ENCODE data around the gene IGSF9B.

Gene IGSF9B

GRCh38 chr11:133945087-133945974 is 11.4 kb downstream of the IGSF9B start:
- in situ Hi-C loops (cut with MboI; ENCODE audit: low pct_unique_long_range_greater_than_20kb, low sequenced_read_pairs) = loop anchor here (25.0 kb wide), 1 partner anchor 192 kb away; no protein-coding TSS in a partner anchor
- no peak for DNase-seq

- DNase-seq = no peak
Measured at GRCh38 chr11:133943950-133944698, 12.6 kb downstream of the IGSF9B start.

GRCh38 chr11:133942577-133942976 is 14.2 kb downstream of the IGSF9B start:
- in situ Hi-C loops (cut with MboI; ENCODE audit: low pct_unique_long_range_greater_than_20kb, low sequenced_read_pairs) = loop anchor here (25.0 kb wide), 1 partner anchor 195 kb away; no protein-coding TSS in a partner anchor
- no peak for DNase-seq

More at GRCh38 chr11:133943950-133944698, 12.6 kb downstream of the IGSF9B start:
- in situ Hi-C loops (cut with MboI; ENCODE audit: low pct_unique_long_range_greater_than_20kb, low sequenced_read_pairs) = loop anchor here (25.0 kb wide), 1 partner anchor 193 kb away; no protein-coding TSS in a partner anchor

GRCh38 chr11:133941546-133941945 is 15.2 kb downstream of the IGSF9B start:
- DNase-seq = no peak
- in situ Hi-C loops (cut with MboI; ENCODE audit: low pct_unique_long_range_greater_than_20kb, low sequenced_read_pairs) = loop anchor here (25.0 kb wide), 1 partner anchor 196 kb away; no protein-coding TSS in a partner anchor

- in situ Hi-C loops (cut with MboI; ENCODE audit: low pct_unique_long_range_greater_than_20kb, low sequenced_read_pairs) = loop anchor here (25.0 kb wide), 1 partner anchor 197 kb away; no protein-coding TSS in a partner anchor
- DNase-seq = no peak
Measured at GRCh38 chr11:133940034-133940433, 16.7 kb downstream of the IGSF9B start.

GRCh38 chr11:133939558-133939957 is 17.2 kb downstream of the IGSF9B start:
- DNase-seq = no peak
- in situ Hi-C loops (cut with MboI; ENCODE audit: low pct_unique_long_range_greater_than_20kb, low sequenced_read_pairs) = loop anchor here (25.0 kb wide), 1 partner anchor 198 kb away; no protein-coding TSS in a partner anchor

GRCh38 chr11:133938166-133938565 is 18.6 kb downstream of the IGSF9B start:
- in situ Hi-C loops (cut with MboI; ENCODE audit: low pct_unique_long_range_greater_than_20kb, low sequenced_read_pairs) = loop anchor here (25.0 kb wide), 1 partner anchor 199 kb away; no protein-coding TSS in a partner anchor
- DNase-seq = no peak

GRCh38 chr11:133937468-133937867 is 19.3 kb downstream of the IGSF9B start:
- no peak for DNase-seq
- in situ Hi-C loops (cut with MboI; ENCODE audit: low pct_unique_long_range_greater_than_20kb, low sequenced_read_pairs) = loop anchor here (25.0 kb wide), 1 partner anchor 200 kb away; no protein-coding TSS in a partner anchor

GRCh38 chr11:133937015-133937414 is 19.8 kb downstream of the IGSF9B start:
- DNase-seq = no peak
- in situ Hi-C loops (cut with MboI; ENCODE audit: low pct_unique_long_range_greater_than_20kb, low sequenced_read_pairs) = loop anchor here (25.0 kb wide), 1 partner anchor 200 kb away; no protein-coding TSS in a partner anchor

GRCh38 chr11:133936592-133936991 is 20.2 kb downstream of the IGSF9B start:
- in situ Hi-C loops (cut with MboI; ENCODE audit: low pct_unique_long_range_greater_than_20kb, low sequenced_read_pairs) = loop anchor here (25.0 kb wide), 1 partner anchor 201 kb away; no protein-coding TSS in a partner anchor
- DNase-seq = no peak

- DNase-seq = no peak
- in situ Hi-C loops (cut with MboI; ENCODE audit: low pct_unique_long_range_greater_than_20kb, low sequenced_read_pairs) = loop anchor here (25.0 kb wide), 1 partner anchor 201 kb away; no protein-coding TSS in a partner anchor
Measured at GRCh38 chr11:133936136-133936535, 20.6 kb downstream of the IGSF9B start.

GRCh38 chr11:133935551-133935910 is 21.2 kb downstream of the IGSF9B start:
- DNase-seq = no peak
- in situ Hi-C loops (cut with MboI; ENCODE audit: low pct_unique_long_range_greater_than_20kb, low sequenced_read_pairs) = loop anchor here (25.0 kb wide), 1 partner anchor 202 kb away; no protein-coding TSS in a partner anchor

GRCh38 chr11:133934599-133935550 is 21.9 kb downstream of the IGSF9B start:
- DNase-seq = no peak
- in situ Hi-C loops (cut with MboI; ENCODE audit: low pct_unique_long_range_greater_than_20kb, low sequenced_read_pairs) = loop anchor here (25.0 kb wide), 1 partner anchor 202 kb away; no protein-coding TSS in a partner anchor

- in situ Hi-C loops (cut with MboI; ENCODE audit: low pct_unique_long_range_greater_than_20kb, low sequenced_read_pairs) = loop anchor here (25.0 kb wide), 1 partner anchor 203 kb away; no protein-coding TSS in a partner anchor
- DNase-seq = no peak
Measured at GRCh38 chr11:133934096-133934495, 22.7 kb downstream of the IGSF9B start.

- in situ Hi-C loops (cut with MboI; ENCODE audit: low pct_unique_long_range_greater_than_20kb, low sequenced_read_pairs) = loop anchor here (25.0 kb wide), 1 partner anchor 206 kb away; no protein-coding TSS in a partner anchor
- DNase-seq = no peak
Measured at GRCh38 chr11:133931449-133932060, 25.2 kb downstream of the IGSF9B start.

GRCh38 chr11:133930767-133931448 is 25.9 kb downstream of the IGSF9B start:
- no peak for DNase-seq
- in situ Hi-C loops (cut with MboI; ENCODE audit: low pct_unique_long_range_greater_than_20kb, low sequenced_read_pairs) = loop anchor here (25.0 kb wide), 1 partner anchor 206 kb away; no protein-coding TSS in a partner anchor

Measured in KBM-7 (cell line).